ENCODE results near the gene MTX2.

DNA sequence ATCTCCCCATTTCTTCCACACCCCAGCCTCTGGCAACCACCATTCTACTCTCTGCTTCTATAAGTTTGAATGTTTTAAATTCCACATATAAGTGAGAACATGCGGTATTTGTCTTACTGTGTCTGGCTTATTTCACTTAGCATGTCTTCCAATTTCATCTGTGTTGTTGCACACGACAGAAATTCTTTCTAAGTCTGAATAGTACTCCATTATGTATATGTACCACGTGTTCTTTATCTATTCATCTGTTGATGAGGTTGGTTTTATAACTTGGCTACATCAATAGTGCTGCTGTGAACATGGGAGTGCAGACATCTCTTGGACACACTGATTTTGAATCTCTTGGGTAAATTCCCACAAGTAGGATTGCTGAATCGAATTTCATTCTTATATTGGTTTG lies 31.8 kb upstream of the MTX2 start:
- TF ChIP-seq CTCF (IDR thresholded peaks at IDR 0.05) (no peak), POLR2AphosphoS5 (IDR thresholded peaks at IDR 0.05) (no peak), POLR2A (IDR thresholded peaks at IDR 0.05) (no peak)

Data from stomach (tissue), 4 donors.